GM21528 (cell line): ENCODE measurements around the gene ITGB8.

ENCODE experiments used
- ATAC-seq: cut with Tn5 transposase; IDR thresholded peaks from one replicate; pipeline ENCODE4 v1.9.1; 2021; ENCODE audit warnings: mild to moderate bottlenecking, moderate library complexity; ENCODE audit not compliant: unreplicated experiment, low FRiP score

ITGB8 gene

DNA sequence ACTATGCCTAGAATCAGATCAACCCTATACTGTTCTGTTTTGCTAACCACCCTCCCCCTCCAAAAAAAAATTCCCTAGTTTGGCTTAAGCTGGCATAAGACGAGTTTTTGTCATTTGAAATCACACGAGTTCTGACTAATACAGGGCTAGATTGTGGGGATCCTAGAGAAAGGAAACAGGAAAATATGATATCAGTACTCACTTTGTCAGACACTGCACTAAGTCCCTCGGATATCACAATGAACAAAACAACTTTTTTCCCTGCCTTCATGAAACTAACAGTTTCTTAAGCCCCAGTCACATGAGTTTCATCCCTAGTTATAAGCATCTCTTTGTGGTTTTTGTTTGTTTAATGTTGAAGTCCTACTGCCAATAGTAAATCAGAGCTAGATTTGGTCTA, 118.5 kb downstream of the ITGB8 start:
- ATAC-seq: no peak

DNA sequence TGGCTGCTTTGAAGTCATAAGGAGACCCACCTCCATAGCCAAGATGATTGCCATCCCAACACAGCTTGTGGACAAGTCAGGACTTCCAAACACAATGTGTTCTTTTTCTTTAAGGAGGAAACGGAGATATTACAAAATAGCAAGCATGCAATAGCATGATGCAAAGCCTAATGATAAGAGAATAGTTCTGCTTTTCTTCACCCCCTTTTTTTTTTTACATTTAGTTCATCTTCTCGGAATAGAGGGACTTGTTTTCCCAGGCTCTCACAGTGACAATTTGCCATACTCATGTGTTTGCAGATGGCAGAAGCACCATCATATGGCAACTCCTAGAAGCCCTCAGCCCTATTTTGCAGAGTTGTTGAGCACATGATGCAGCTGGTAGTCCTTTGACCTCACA, 119.8 kb downstream of the ITGB8 start:
- ATAC-seq: no peak

DNA sequence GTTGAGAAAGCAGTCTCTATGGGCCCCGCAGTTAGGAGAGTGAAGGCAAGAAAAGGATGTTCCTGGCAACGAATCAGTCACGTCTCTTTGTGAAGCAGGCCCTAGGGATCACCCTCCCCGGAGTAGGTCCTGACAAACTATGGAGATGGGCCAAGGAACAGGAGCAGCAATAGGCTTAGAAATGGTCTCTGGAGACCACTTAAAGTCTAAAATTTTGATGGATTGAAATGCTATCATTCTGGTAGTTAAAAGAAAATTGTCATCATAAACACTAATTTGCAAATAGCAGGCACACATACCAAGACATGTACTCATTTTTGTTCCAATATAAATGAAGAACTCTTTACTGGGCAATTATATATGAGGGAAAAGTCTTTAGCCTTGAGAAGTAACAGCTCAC, 123.5 kb downstream of the ITGB8 start:
- ATAC-seq: no peak

DNA sequence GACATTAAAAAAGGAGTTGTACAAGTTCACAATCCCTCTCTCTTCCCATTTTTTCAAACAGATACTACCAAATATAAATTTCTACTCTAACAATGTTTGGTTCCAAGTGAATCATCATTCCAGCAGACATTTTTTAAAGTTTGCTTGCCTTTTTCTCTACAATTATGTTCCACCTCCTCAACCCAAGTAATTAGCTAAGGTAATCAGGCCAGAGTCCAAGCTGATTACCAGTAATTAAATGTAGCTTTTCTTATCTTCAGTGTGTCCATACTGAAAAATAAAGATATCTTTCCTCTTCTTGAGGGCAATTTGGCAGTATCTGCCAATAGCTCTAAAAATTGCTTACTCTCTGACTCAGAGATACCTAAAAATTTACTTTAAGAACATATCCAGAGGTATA, 126.0 kb downstream of the ITGB8 start:
- ATAC-seq: no peak

DNA sequence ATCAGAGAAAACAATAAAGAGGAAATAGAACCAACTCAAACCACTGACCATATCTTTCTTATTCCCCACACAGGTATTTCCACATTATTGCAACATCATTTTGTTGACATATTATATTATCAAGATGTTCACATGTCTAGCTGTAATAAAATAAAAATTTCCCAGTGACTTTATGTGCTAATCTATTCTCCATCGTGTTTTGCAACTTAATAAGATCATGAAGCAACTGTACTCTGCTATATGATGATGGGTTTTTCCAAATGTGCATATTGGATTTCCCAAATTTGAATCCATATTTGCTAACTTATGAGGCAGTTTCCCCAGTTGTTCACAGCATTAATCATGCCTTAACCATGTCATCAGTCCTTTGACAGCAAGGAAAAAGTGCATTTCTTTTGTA, 127.8 kb downstream of the ITGB8 start:
- ATAC-seq: no peak

DNA sequence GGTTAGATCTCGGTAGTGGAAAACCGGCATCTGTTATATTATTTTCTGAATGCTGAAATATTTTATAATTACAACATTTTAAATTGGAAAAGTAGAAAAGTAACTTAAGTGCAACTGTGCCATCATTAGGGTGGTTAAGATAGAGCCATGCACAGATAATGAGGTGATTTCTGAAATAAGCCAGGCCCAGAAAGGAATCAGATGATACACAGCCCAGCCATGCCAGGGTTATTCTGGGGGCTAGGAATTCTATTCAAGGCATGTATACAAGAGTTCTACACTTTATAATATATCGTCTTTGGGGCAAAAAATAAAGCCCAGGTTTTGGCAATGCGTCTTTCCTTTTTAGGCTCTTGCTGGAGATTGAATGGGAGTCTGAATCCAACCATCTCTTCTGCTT, 128.7 kb downstream of the ITGB8 start:
- ATAC-seq: no peak

DNA sequence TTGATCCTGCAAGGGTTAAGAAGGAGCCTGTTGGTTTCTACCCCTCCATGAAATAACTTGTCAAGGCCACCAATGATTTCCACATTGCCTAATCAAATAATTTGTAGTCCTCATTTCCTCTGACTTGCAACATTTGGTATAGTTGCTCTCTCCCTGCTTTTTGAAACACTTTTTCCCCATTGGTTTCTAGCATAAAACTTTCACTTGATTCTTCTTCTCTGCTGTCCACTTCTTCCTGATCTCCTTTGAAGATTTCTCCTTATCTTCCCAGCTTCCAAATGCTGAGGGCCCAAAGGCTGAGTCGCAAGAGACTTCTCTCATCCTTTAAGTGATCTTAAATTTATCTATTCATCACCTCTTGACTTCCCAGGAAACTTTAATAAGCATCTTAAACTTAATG, 134.2 kb downstream of the ITGB8 start:
- ATAC-seq: no peak
